Prostate gland (tissue), 2 donors: ENCODE data around the gene ANGPTL2.

Experiments used
- POLR2AphosphoS5 ChIP-seq: sonication (generic); formaldehyde crosslinking; IDR thresholded peaks from one replicate; pipeline ENCODE4 v1.6.1; 2017; ENCODE audit warnings: antibody characterized with exemption
- TF ChIP-seq, protein P1 (sequence below), 4 experiments: fragments of 200-600 bp in 2 of 4; fragments of 450-650 bp in 2 of 4; sonication (generic) in 2 of 4; IDR thresholded peaks; 1 replicate in 3 of 4; 2 replicates in 1 of 4; pipeline ENCODE4 v1.5.1; 2016 to 2019; ENCODE audit warnings: antibody characterized with exemption in 4 of 4, mild to moderate bottlenecking in 2 of 4, moderate library complexity in 2 of 4

DNA sequence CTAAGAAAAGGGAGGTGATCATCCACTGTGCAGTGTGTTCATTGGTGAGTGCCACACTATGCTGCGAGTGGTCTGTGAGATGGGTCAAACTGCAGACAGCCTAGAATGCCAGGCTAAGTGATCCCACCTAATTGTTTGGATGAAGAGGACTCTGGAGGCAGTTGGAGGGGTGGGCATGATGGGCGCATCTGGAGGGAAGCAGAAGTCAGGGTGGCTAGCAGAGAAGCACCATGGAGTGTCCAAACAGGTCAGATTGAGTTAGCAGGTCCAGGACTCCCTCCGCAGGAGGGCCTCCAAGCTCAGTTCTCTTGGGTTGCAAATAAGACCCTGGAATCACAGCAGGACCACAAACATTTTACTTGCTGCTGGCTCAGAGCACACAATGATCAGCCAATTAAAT lies 19.9 kb upstream of the ANGPTL2 start:
- TF ChIP-seq, protein P1, sequence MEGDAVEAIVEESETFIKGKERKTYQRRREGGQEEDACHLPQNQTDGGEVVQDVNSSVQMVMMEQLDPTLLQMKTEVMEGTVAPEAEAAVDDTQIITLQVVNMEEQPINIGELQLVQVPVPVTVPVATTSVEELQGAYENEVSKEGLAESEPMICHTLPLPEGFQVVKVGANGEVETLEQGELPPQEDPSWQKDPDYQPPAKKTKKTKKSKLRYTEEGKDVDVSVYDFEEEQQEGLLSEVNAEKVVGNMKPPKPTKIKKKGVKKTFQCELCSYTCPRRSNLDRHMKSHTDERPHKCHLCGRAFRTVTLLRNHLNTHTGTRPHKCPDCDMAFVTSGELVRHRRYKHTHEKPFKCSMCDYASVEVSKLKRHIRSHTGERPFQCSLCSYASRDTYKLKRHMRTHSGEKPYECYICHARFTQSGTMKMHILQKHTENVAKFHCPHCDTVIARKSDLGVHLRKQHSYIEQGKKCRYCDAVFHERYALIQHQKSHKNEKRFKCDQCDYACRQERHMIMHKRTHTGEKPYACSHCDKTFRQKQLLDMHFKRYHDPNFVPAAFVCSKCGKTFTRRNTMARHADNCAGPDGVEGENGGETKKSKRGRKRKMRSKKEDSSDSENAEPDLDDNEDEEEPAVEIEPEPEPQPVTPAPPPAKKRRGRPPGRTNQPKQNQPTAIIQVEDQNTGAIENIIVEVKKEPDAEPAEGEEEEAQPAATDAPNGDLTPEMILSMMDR (IDR thresholded peaks at IDR 0.05), result no peak
- no peak for TF ChIP-seq POLR2AphosphoS5
